H1 (cell line): ENCODE results near the gene GP1BB. TPM values are rescaled to one million over a fixed set of nuclear protein-coding genes. Genes with fewer than 3 reads are reported as not detected.

Experiments used
- EP300 ChIP-seq, 2 experiments: IDR thresholded peaks; 1 replicate in 1 of 2; 2 replicates in 1 of 2; pipeline ENCODE4 v1.6.1; 2011 to 2012; ENCODE audit warnings: low read depth in 2 of 2, low read length in 2 of 2, mild to moderate bottlenecking in 2 of 2, borderline replicate concordance in 1 of 2, inconsistent platforms in 1 of 2, moderate library complexity in 1 of 2
- SP4 ChIP-seq: IDR thresholded peaks from 2 replicates; pipeline ENCODE4 v1.6.1; 2012; ENCODE audit warnings: low read length, inconsistent platforms
- polyA plus RNA-seq, 7 experiments: library from polyadenylated mRNA; depleted of rRNA in 3 of 7; stranded (reverse) in 5 of 7; unstranded in 2 of 7; fragments of >200 nt in 5 of 7; fragments of 200-250 nt in 2 of 7; gene quantifications; 1 replicate in 5 of 7; 2 replicates in 1 of 7; 4 replicates in 1 of 7; pipeline versions ENCODE4 v1.2.1 to v1.2.3, GENCODE V29; 2011 to 2013; ENCODE audit warnings: missing spikeins in 2 of 7, mixed read lengths in 2 of 7
- total RNA-seq: library from RNA; stranded (reverse); fragmentation: NEBNext Ultra II Directional; extraction: Animal tissue kit (Norgen Biotek cat#: 25700); gene quantifications from 2 replicates; pipeline ENCODE4 v1.2.1, GENCODE V29; 2021

GP1BB gene
- total and polyA plus RNA-seq, 2 of the 8 experiments (the other 6 are each of a cell fraction or from before 2014, with no cell fraction given) = 0.36 TPM; not detected in 1

DNA sequence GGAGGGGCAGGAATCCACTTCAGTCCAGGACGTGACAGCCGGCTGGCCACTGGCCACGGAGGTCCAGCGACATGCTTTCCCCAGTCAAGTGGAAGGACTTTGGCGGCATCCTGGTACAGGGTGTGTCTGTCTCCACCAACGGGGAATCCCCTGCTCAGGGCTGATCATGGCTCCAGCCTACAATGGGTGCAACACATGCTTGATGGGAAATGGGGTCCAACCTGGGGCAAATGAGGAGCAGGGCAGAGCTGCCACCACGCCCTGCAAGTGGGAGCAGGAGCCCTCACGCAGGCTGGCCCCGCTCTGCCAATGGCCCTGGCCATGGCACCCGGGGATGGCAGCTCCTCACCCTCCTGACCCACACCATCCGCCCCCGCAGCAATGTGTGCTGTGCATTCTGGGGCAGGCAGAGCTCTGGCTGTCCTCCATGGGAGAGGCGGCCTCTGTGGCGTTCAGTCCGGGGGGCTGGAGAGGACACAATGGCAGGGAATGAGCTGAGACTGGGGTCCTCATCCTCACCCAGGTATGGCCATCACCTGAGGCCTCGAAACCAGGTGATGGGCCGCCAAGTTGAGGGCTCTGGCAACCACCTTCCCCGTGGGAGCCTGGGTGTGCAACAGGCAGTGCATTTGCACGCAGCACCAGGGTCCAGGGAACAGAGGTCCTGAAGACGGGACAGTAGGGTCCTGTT, 14.9 kb upstream of the GP1BB start (continued):
- TF ChIP-seq SP4 (no peak), EP300 (IDR thresholded peaks at IDR 0.05; ENCODE audit: borderline replicate concordance in 1 of 2, low read depth in 2 of 2, low read length in 2 of 2) (no peak)
